Common myeloid progenitor, CD34-positive (primary cell): ENCODE measurements around the gene FAM53B.

Source experiments
- CTCF ChIA-PET: fragments of 350-600 bp; sonication (Branson Sonifier 250); formaldehyde crosslinking; loops from one replicate; lab custom pipeline; 2021; ENCODE audit warnings: antibody characterized with exemption; lab: Charles Lee
- POLR2A ChIA-PET: fragments of 350-600 bp; sonication (Branson Sonifier 250); formaldehyde crosslinking; loops from one replicate; lab custom pipeline; 2021; ENCODE audit warnings: antibody characterized with exemption; lab: Charles Lee
- DNase-seq, 3 donors: peaks; one replicate each; pipeline versions ENCODE4 v3.0.0 to v3.0.0-alpha.2; 2013
- H3K27ac ChIP-seq, 2 experiments: 1 replicate in 1 of 2; 2 replicates in 1 of 2; pipeline ENCODE4 v1.7.0; 2013; ENCODE audit warnings: inconsistent platforms in 2 of 2, low read length in 2 of 2, mild to moderate bottlenecking in 2 of 2, low read depth in 1 of 2, moderate library complexity in 1 of 2; ENCODE audit not compliant: severe bottlenecking in 2 of 2, insufficient read depth in 1 of 2, poor library complexity in 1 of 2
- H3K27me3 ChIP-seq, 5 experiments: replicated peaks in 2 of 5; 1 replicate in 3 of 5; 2 replicates in 2 of 5; pipeline versions ENCODE4 v1.6.1 to v1.7.0; 2013; ENCODE audit warnings: low read length in 4 of 5, mild to moderate bottlenecking in 2 of 5, moderate library complexity in 2 of 5, inconsistent platforms in 1 of 5; ENCODE audit not compliant: insufficient read depth in 5 of 5, control insufficient read depth in 4 of 5
- H3K36me3 ChIP-seq, 4 experiments: 1 replicate in 2 of 4; 2 replicates in 2 of 4; pipeline versions ENCODE4 v1.6.1 to v1.7.0; 2013; ENCODE audit warnings: low read length in 3 of 4, control low read depth in 1 of 4, mild to moderate bottlenecking in 1 of 4; ENCODE audit not compliant: control insufficient read depth in 4 of 4, insufficient read depth in 4 of 4
- H3K4me1 ChIP-seq, 4 experiments: 1 replicate in 3 of 4; 2 replicates in 1 of 4; pipeline versions ENCODE4 v1.6.1 to v1.7.1; 2013; ENCODE audit warnings: low read length in 3 of 4, mild to moderate bottlenecking in 3 of 4, control low read depth in 1 of 4, inconsistent platforms in 1 of 4, moderate library complexity in 1 of 4; ENCODE audit not compliant: control insufficient read depth in 4 of 4, insufficient read depth in 4 of 4; ENCODE audit errors: control extremely low read depth in 1 of 4
- H3K4me3 ChIP-seq, 7 experiments: 1 replicate in 4 of 7; 2 replicates in 3 of 7; pipeline versions ENCODE4 v1.5.1 to v1.7.0; 2013; ENCODE audit warnings: mild to moderate bottlenecking in 7 of 7, low read length in 6 of 7, moderate library complexity in 6 of 7, inconsistent platforms in 2 of 7, low read depth in 2 of 7, control low read depth in 1 of 7; ENCODE audit not compliant: insufficient read depth in 4 of 7, control insufficient read depth in 1 of 7; ENCODE audit errors: extremely low read depth in 1 of 7
- H3K9me3 ChIP-seq, 5 experiments: 1 replicate in 4 of 5; 2 replicates in 1 of 5; pipeline versions ENCODE4 v1.6.1 to v1.7.1; 2013; ENCODE audit warnings: low read length in 4 of 5, mild to moderate bottlenecking in 2 of 5, inconsistent platforms in 1 of 5, low read depth in 1 of 5, moderate library complexity in 1 of 5; ENCODE audit not compliant: control insufficient read depth in 4 of 5, insufficient read depth in 2 of 5; ENCODE audit errors: control extremely low read depth in 1 of 5
- WGBS: methylation state at CpG from one replicate; pipeline ENCODE4 v1.1.5; 2013; ENCODE audit not compliant: insufficient coverage; 5-methylcytosine and 5-hydroxymethylcytosine counted together

Gene FAM53B

DNA sequence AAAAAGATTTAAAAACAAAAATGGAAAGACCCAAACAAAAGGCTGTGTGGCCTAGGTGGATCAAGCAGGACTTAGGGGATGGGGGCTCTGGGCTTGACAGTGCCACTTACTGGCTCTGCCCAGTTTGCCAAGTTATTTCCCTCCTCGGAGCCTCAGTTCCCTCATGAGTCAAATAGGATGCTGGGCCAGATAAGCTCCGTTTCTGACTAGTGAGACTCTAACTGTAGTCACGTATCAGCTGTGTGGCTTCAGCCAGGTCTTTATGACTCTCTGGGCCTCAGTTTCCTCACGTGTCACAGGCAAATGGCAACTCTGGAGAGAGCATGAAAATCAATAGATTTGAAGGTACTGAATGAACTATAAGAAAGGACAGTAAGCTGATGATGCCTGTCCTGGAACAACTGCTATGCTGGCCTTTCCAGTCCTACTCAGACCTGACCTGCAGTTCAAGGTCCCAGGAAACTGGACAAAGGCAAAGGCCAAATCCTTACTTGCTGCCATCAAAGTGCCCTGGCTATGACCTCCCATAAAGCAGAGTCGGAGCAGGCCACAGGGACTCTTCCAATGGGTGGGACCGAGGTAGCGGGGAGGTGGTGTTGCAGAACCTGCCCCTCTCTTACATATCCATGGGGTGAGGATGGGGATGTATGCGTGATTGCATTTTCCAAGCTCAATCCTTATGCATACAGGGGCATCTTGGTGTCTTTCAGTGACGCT is 27.0 kb downstream of the FAM53B start:
- DNase-seq, result no peak
- POLR2A ChIA-PET, result interaction anchor here (1.5 kb wide), 1 partner anchor 24 kb away, joined by 8 read pairs; no protein-coding TSS in a partner anchor
- Histone ChIP-seq H3K27ac (peak overlapping the region in 1 of 2 experiments; percentile 49), H3K9me3 (no peaks in the 10 kb centered on the region), H3K4me1 (peaks cover 29 to 65% (median 44%) of the 10 kb centered on the region in 4 experiments), H3K36me3 (peaks cover 0 to 7% (median 0%) of the 10 kb centered on the region in 4 experiments), H3K27me3 (no peaks in the 10 kb centered on the region), H3K4me3 (no peak overlapping the region)
- CTCF ChIA-PET, result interaction anchor here (1.1 to 8.2 kb wide), 17 partner anchors 12 to 105 kb away, joined by 3 to 109 read pairs (median 7); no protein-coding TSS in a partner anchor
- WGBS, result 99% methylated on average over 8 of the region's 9 CpGs

DNA sequence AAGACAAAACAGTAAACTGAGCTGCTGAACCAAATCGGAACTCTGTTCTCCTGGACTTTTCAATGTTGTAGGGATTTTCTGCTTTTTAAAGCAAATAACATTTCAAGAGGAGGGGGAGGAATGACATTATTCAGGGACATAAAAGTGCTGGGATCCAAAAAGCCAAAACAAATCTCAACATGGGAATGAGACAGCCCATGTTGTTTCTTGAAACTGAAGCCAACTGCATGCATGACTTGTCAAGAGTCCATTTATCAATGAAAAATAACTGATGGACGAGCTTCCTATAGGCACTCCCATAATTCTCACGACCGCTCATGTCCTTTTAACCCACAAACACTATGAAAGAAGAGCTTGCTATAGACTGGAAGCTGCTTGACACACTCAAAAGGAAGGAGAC is 27.8 kb downstream of the FAM53B start:
- Histone ChIP-seq H3K4me3 (no peak overlapping the region), H3K36me3 (peaks cover 0 to 7% (median 0%) of the 10 kb centered on the region in 4 experiments), H3K27me3 (no peaks in the 10 kb centered on the region), H3K27ac (no peak overlapping the region), H3K4me1 (peaks cover 26 to 56% (median 35%) of the 10 kb centered on the region in 4 experiments), H3K9me3 (no peaks in the 10 kb centered on the region)
- 100% methylated on average over 1 of the region's 4 CpGs for whole genome bisulfite sequencing
- ChIA-PET POLR2A (no interaction called here), CTCF (interaction anchor here (1.2 to 8.2 kb wide), 7 partner anchors 11 to 104 kb away, joined by 3 to 109 read pairs (median 9); no protein-coding TSS in a partner anchor)
- DNase-seq, result no peak

- Histone ChIP-seq H3K36me3 (peaks cover 0 to 7% (median 0%) of the 10 kb centered on the region in 4 experiments), H3K9me3 (no peaks in the 10 kb centered on the region), H3K27me3 (no peaks in the 10 kb centered on the region), H3K27ac (no peak overlapping the region), H3K4me3 (no peak overlapping the region), H3K4me1 (peaks cover 19 to 50% (median 29%) of the 10 kb centered on the region in 4 experiments)
- 75% methylated on average over 4 of the region's 6 CpGs for WGBS
- POLR2A ChIA-PET, result no interaction called here
- CTCF ChIA-PET, result interaction anchor here (1.3 to 8.2 kb wide), 5 partner anchors 10 to 103 kb away, joined by 3 to 109 read pairs (median 9); no protein-coding TSS in a partner anchor
- DNase-seq, result no peak
Measured at GRCh38 chr10:124715439-124715838, 28.7 kb downstream of the FAM53B start.

DNA sequence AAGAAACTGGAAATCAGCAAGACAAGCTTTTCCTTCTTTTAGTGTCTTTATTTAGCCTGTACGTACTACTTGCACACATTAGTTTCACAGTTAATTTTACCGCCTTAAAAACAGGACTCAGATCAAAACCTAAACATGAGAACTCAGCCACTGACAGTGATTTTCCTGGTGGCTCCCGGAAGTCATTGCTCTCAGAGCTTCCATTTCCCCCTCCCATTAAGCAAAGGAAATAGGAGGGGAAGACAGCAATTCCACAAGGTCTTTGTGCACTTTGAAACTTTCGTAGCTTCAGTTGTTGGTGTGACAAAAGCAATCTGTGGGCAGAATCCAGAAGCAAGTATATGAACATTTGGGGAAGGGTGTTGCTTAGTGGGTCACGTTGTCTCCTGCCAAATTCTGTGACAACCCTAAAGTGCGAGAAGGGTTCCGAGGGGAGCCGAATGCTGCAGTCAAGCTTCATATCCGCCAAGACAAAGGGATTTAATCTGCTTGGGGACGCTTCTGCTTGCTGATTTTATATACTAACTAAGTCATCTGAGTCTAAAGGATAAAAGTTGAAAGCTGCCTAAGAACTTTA is 30.4 kb downstream of the FAM53B start:
- no peaks in the 10 kb centered on the region for H3K9me3 ChIP-seq
- CTCF ChIA-PET, result interaction anchor here (1.8 to 6.3 kb wide), 3 partner anchors 10 to 28 kb away, joined by 7 to 54 read pairs (median 7); no protein-coding TSS in a partner anchor
- POLR2A ChIA-PET, result no interaction called here
- no peak overlapping the region for H3K27ac ChIP-seq
- WGBS, result 92% methylated on average over 6 of the region's 10 CpGs
- DNase-seq, result no peak
- no peaks in the 10 kb centered on the region for H3K27me3 ChIP-seq
- H3K4me3 ChIP-seq, result no peak overlapping the region
- H3K36me3 ChIP-seq, result peaks cover 0 to 7% (median 0%) of the 10 kb centered on the region in 4 experiments
- H3K4me1 ChIP-seq, result peaks cover 13 to 42% (median 24%) of the 10 kb centered on the region in 4 experiments

- Histone ChIP-seq H3K36me3 (peaks cover 0 to 7% (median 0%) of the 10 kb centered on the region in 4 experiments), H3K27me3 (no peaks in the 10 kb centered on the region), H3K9me3 (no peaks in the 10 kb centered on the region), H3K27ac (no peak overlapping the region), H3K4me3 (no peak overlapping the region), H3K4me1 (peaks cover 10 to 41% (median 23%) of the 10 kb centered on the region in 4 experiments)
- WGBS, result 94% methylated on average over 4 of the region's 5 CpGs
- DNase-seq, result no peak
- ChIA-PET CTCF (interaction anchor here (0.9 to 2.5 kb wide), 3 partner anchors 9 to 28 kb away, joined by 3 to 7 read pairs (median 7); no protein-coding TSS in a partner anchor), POLR2A (no interaction called here)
Measured at GRCh38 chr10:124712704-124713407, 31.3 kb downstream of the FAM53B start.

GRCh38 chr10:124711145-124711544 is 33.0 kb downstream of the FAM53B start:
- H3K4me1 ChIP-seq, result peaks cover 4 to 40% (median 18%) of the 10 kb centered on the region in 4 experiments
- peaks cover under 1 to 11% (median 4%) of the 10 kb centered on the region in 4 experiments for H3K36me3 ChIP-seq
- no peak for DNase-seq
- no peaks in the 10 kb centered on the region for H3K27me3 ChIP-seq
- no peaks in the 10 kb centered on the region for H3K9me3 ChIP-seq
- no peak overlapping the region for H3K27ac ChIP-seq
- CTCF ChIA-PET, result no interaction called here
- WGBS, result 100% methylated on average over 3 of the region's 7 CpGs
- no peak overlapping the region for H3K4me3 ChIP-seq
- POLR2A ChIA-PET, result no interaction called here
